Epithelial cell of proximal tubule (primary cell): ENCODE data around the gene TNFRSF14. TPM values are rescaled to one million over a fixed set of nuclear protein-coding genes. Genes with fewer than 3 reads are reported as not detected.

Experiments used
- DNase-seq: peaks from one replicate; pipeline ENCODE4 v3.0.0-alpha.2; 2011; ENCODE audit warnings: low read depth
- H3K4me3 ChIP-seq: 2 replicates; pipeline ENCODE4 v1.5.1; 2011; ENCODE audit warnings: low read depth, mild to moderate bottlenecking, low read length
- total RNA-seq: library from RNA; depleted of rRNA; stranded (reverse); fragments of >200 nt; gene quantifications from 2 replicates; pipeline ENCODE4 v1.2.3, GENCODE V29; 2015
- TF ChIP-seq, protein P1 (sequence below): conservative IDR thresholded peaks from 2 replicates; pipeline ENCODE4 v1.5.1; 2012; ENCODE audit warnings: low read depth, mild to moderate bottlenecking, low read length

TNFRSF14 gene
- total RNA-seq, 1 donor from 2014 or later, result 5.8 TPM

GRCh38 chr1:2582391-2582790 is 26.2 kb downstream of the TNFRSF14 start:
- no peak for DNase-seq
- TF ChIP-seq, protein P1, sequence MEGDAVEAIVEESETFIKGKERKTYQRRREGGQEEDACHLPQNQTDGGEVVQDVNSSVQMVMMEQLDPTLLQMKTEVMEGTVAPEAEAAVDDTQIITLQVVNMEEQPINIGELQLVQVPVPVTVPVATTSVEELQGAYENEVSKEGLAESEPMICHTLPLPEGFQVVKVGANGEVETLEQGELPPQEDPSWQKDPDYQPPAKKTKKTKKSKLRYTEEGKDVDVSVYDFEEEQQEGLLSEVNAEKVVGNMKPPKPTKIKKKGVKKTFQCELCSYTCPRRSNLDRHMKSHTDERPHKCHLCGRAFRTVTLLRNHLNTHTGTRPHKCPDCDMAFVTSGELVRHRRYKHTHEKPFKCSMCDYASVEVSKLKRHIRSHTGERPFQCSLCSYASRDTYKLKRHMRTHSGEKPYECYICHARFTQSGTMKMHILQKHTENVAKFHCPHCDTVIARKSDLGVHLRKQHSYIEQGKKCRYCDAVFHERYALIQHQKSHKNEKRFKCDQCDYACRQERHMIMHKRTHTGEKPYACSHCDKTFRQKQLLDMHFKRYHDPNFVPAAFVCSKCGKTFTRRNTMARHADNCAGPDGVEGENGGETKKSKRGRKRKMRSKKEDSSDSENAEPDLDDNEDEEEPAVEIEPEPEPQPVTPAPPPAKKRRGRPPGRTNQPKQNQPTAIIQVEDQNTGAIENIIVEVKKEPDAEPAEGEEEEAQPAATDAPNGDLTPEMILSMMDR, result no peak
- no peak overlapping the region for H3K4me3 ChIP-seq

- TF ChIP-seq, protein P1, result no peak
- no peak for DNase-seq
- peak overlapping the region; percentile 19 for H3K4me3 ChIP-seq
Measured at GRCh38 chr1:2583331-2583791, 27.2 kb downstream of the TNFRSF14 start.

- TF ChIP-seq, protein P1, result no peak
- DNase-seq, result no peak
- peak overlapping the region; percentile 19 for H3K4me3 ChIP-seq
Measured at GRCh38 chr1:2583871-2584351, 27.7 kb downstream of the TNFRSF14 start.

DNA sequence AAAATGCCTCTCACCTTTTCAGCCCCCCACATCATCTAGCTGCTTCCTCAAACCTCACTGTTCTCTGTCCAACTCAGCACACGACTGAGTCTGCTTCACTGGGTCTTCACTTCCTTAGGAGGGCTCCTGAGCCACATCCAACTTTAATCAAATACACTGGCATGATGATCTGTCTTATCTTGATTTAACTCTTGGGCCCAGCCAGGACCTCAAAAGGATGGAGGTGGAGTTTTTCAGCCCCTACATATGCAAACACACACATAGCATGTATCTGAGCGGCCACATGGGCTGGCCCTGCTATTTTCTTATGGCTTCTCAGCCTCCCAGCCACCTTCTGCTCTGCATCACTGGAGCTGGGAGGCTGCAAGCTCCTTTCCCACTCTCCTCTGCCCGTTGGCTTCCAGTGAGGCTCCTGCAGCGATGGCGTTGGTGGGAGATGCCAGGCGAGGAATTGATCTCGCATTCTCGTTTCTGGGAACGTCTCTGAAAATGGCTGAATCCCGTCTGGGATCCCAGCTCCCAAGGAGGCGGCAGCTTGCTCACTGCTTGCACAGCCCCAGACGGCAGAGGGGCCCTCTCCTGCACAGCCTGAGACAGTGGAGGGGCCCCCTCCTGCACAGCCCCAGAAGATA is 28.6 kb downstream of the TNFRSF14 start:
- TF ChIP-seq, protein P1, result no peak
- peak overlapping the region; percentile 85 for H3K4me3 ChIP-seq
- DNase-seq, result no peak

- peak overlapping the region; percentile 85 for H3K4me3 ChIP-seq
- TF ChIP-seq, protein P1, result no peak
- DNase-seq, result no peak
Measured at GRCh38 chr1:2585318-2586092, 29.3 kb downstream of the TNFRSF14 start.

GRCh38 chr1:2586154-2587070 is 30.2 kb downstream of the TNFRSF14 start, which contains the start of gene PRXL2B:
Gene PRXL2B, plus strand, starts transcription at chr1:2586777. Its CDS starts 109 bp downstream, at chr1:2586886.
- H3K4me3 ChIP-seq, result peak within 1 kb of the TSS; percentile 85
- TF ChIP-seq, protein P1, result no peak

More at GRCh38 chr1:2586154-2587070, 30.2 kb downstream of the TNFRSF14 start, which contains the start of gene PRXL2B:
- DNase-seq, result peak; percentile 81
